Activated CD8-positive, alpha-beta memory T cell treated with anti-CD3 and anti-CD28 coated beads, Interleukin-2, amount 50 U/mL, for 1 hour (primary cell): ENCODE measurements around the gene DEFB129.
"Not testable (repeated sequence)": the region's sequence is repeated elsewhere in the genome, so short reads cannot be mapped to it uniquely, and the experiment has no call there.

ENCODE experiments used
- DNase-seq: peaks from one replicate; pipeline ENCODE4 v3.0.0-alpha.2; 2020; ENCODE audit errors: extremely low read depth

Gene DEFB129

GRCh38 chr20:226958-227357 is at the start of gene DEFB129:
Gene DEFB129, plus strand, starts transcription at chr20:227258. Its CDS starts 31 bp downstream, at chr20:227289.
- no peak for DNase-seq

DNA sequence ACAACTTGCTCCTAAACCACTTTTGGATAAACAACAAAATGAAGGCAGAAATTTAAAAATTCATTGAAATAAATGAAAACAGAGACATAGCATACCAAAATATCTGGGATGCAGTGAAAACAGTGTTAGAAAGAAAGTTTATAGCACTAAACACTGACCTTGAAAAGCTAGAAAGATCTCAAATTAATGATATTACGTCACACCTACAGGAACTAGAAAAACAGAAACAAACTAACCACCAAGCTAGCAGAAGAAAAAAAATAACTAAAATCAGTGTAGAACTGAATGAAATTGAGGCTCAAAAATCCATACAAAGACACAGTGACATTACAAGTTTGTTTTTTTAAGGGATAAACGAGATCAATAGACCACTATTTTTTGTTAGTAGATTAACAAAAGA is 42.8 kb upstream of the DEFB129 start:
- no peak for DNase-seq

DNA sequence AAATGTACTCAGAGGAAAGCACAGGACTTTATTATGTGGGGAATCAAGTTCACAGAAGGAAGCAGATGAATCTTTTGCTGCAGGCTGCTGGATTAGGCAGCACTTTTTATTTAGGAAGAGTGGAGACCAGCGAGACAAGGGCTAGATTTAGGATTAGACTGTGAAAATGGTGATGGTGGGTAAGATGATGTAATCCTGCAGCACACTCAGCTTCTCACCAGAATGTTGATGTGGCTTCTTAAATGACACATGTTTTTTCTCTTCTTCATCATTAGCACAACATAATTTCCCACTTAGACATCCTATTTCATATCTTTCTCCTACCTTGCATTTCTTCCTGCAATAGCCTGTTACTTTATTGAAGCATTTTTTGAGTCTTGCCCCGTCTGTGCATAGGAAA is 39.3 kb upstream of the DEFB129 start:
- DNase-seq, result no peak

GRCh38 chr20:189611-190010 is 37.4 kb upstream of the DEFB129 start, which contains the start of gene DEFB128:
Gene DEFB128, minus strand, starts transcription at chr20:189711. Its CDS starts 88 bp downstream, at chr20:189623.
- no peak for DNase-seq

DNA sequence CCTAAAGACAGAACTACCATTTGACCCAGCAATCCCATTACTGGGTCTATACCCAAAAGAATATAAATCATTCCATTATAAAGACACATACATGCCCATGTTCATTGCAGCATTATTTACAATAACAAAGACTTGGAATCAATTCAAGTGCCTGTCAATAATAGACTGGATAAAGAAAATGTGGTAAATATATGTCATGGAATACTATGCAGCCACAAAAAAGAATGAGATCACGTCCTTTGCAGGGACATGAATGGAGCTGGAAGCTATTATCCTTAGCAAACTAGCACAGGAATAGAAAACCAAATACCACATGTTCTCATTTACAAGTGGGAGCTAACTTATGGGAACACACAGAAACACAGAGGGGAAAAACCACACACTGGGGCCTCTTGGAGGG is 28.8 kb upstream of the DEFB129 start:
- no peak for DNase-seq

DNA sequence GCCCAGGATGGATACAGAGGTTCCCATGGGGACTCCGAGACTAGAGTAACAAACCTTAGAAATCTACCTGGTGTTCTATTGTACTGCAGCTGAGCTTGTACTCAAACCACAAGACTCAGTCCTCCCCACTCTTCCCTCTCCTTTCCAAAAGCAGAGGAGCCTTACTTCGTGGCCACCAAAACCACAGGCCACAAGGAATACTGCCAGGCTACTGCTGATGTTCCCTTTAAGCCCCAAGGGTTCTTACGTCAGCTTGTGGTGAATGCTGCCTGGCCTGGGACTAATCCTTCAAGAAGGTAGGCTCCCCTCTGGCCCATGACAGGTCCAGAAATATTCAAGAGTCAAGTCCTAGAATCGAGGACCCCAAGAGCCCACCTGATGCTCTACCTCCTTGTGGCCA is 27.1 kb upstream of the DEFB129 start:
- DNase-seq, result no peak

DNA sequence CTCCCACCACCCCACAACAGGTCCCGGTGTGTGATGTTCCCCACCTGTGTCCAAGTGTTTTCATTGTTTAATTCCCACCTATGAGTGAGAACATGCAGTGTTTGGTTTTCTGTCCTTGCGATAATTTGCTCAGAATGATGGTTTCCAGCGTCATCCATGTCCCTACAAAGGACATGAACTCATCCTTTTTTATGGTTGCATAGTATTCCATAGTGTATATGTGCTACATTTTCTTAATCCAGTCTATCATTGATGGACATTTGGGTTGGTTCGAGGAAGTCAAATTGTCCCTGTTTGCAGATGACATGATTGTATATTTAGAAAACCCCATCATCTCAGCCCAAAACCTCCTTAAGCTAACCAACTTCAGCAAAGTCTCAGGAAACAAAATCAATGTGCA is 23.4 kb upstream of the DEFB129 start:
- not testable (repeated sequence) for DNase-seq

DNA sequence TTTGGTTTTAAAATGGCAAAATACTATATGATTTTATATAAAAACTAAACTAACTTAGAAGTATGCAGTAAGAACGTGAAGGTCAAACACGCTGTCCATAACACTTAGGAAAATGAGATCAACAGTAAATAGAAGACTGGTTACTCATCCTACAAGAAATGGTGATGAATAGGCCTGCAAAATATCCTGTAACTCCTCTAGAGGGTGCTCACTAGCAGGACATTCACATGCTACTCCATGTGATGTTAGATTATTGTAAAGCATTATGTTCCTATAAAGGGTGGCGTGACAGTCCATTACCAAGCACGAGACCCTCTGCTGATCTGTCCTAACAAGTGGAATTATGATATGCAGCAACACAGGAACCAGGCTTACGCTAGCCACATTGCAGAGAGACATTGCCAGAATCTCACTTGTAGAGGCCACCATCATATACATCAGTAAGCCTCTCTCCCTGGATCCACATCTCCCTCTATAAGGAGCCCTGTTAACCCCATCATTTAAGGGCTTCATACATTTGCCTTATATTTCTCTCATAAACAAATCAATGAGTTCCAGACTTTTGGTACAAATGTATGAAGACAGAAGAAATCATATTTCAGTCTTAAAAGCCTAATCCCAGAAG is 18.0 kb upstream of the DEFB129 start:
- DNase-seq, result no peak

GRCh38 chr20:210809-211502 is 16.1 kb upstream of the DEFB129 start:
- no peak for DNase-seq

- no peak for DNase-seq
Measured at GRCh38 chr20:214383-214782, 12.7 kb upstream of the DEFB129 start.

DNA sequence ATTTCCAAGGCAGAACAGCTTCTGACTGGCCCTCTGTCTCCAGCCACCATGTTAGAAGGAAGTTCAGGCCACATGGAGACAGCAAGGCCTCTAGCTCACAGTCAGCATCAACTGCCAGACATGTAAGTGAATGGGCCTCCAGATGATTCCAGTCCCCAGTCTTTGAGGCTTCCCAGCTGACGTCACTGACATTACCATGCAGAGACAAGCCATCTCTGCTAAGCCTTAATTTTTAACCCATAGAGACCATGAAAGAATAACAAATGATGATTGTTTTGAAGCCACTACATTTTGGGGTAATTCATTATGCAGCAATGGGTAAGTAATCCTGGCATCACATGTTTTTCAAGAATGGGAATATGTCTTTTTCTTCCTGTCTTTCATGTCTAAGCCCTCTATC is 11.3 kb upstream of the DEFB129 start:
- no peak for DNase-seq

GRCh38 chr20:217266-217665 is 9.8 kb upstream of the DEFB129 start:
- no peak for DNase-seq

GRCh38 chr20:219290-220115 is 7.6 kb upstream of the DEFB129 start:
- DNase-seq, result no peak

- DNase-seq, result no peak
Measured at GRCh38 chr20:221258-221830, 5.7 kb upstream of the DEFB129 start.

DNA sequence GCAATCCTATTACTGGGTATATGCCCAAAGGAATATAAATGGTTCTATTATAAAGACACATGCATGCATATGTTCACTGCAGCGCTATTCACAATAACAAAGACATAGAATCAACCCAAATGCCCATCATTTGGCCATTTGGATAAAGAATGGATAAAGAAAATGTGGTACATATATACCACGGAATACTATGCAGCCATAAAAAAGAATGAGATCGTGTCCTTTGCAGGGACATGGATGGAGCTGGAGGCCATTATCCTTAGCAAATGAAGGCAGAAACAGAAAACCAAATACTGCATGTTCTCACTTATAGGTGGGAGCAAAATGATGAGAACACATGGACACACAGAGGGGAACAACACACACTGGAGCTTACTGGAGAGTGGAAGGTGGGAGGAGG is 1.2 kb upstream of the DEFB129 start:
- DNase-seq, result not testable (repeated sequence)

DNA sequence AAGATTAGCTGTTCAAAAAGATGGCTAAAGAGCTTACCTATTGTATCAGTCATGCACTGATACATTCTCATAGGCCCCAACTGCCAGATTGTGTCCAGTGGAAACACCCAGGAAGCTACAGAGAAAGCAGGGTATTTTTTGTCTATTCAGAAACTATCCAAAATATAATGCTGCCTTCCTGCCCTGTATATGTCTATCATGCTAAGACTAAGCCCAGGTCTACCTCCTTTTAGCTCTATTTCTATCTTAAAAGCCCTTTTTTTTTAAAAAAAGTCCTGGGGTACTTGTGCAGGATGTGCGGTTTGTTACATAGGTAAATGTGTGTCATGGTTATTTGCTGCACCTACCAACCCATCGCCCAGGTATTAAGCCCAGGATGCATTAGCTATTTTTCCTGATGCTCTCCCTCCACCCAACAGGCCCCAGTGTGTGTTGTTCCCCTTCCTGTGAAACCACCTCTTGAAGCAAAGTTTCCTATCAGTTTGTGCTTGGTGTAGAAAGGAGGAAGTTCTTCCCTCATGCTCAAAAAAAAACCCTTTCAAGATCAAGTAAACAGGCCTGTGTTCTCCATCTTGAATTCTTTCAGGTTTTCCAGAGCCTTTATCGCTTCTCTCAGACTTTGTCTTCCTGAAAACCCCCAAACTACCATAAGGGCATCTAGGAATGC is 514 bp downstream of the DEFB129 start:
- DNase-seq, result no peak

DNA sequence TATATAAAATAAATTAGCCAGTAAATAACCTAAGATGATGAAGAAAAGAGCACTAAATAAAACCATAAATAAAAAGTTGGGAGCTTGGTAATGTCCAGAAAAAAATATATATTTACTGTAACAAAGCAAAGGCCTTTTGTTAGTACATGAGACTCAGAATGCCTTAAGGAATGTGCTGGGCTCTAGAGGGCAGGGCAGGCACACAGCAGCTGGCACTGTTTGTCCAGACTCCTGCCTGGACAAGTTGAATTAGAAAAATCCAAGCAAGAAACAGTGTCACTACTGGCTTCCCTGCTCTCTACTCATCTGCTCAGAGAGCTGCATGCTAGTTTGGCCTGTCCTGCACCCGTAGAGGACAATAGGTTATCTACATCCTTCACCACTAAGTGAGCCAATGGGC is 8.8 kb downstream of the DEFB129 start:
- no peak for DNase-seq

GRCh38 chr20:237489-237888 is 10.4 kb downstream of the DEFB129 start:
- DNase-seq, result no peak

DNA sequence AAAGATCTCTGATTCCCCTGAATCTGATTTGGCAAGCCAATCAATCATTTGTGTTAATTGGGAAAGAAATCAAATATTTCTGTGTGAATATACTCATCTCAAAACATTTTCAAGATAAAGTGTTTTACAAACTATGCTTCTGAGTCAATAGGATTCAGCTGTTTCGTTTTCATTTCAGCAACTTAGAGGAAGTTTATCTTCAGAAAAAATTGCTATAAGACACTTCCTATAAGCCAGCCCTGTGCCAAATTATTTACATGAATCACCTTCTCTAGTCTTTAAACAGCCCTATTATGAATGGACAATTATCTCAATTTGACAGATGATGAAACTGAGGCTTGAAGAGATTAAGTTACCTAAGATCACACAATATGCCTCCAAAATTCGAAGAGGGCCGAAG is 10.9 kb downstream of the DEFB129 start:
- DNase-seq, result no peak

- no peak for DNase-seq
Measured at GRCh38 chr20:242905-243304, 15.8 kb downstream of the DEFB129 start.

- DNase-seq, result no peak
Measured at GRCh38 chr20:251354-251753, 24.3 kb downstream of the DEFB129 start.

GRCh38 chr20:252801-253200 is 25.7 kb downstream of the DEFB129 start:
- no peak for DNase-seq
